GM18909 (cell line): Measurements from ENCODE around the gene VPS54.

Source experiments
- ATAC-seq: cut with Tn5 transposase; IDR thresholded peaks from one replicate; pipeline ENCODE4 v1.9.1; 2021; ENCODE audit warnings: mild to moderate bottlenecking; ENCODE audit not compliant: unreplicated experiment, poor library complexity

The VPS54 gene

GRCh38 chr2:64024259-64024949 lies 5.2 kb upstream of the VPS54 start:
- no peak for ATAC-seq

- ATAC-seq = no peak
These were observed 4.4 kb upstream of the VPS54 start for GRCh38 chr2:64023485-64024258.

GRCh38 chr2:64021578-64021977 lies 2.4 kb upstream of the VPS54 start:
- no peak for ATAC-seq

- no peak for ATAC-seq
These were observed 824 bp upstream of the VPS54 start for GRCh38 chr2:64019975-64020528.

GRCh38 chr2:64018701-64019082 lies 536 bp downstream of the VPS54 start:
- ATAC-seq = peak; percentile 58

GRCh38 chr2:64017811-64018700 lies 1.2 kb downstream of the VPS54 start:
- no peak for ATAC-seq

- ATAC-seq = no peak
These were observed 3.3 kb downstream of the VPS54 start for GRCh38 chr2:64015898-64016297.

GRCh38 chr2:64015391-64015790 lies 3.8 kb downstream of the VPS54 start:
- no peak for ATAC-seq

- ATAC-seq = no peak
These were observed 4.6 kb downstream of the VPS54 start for GRCh38 chr2:64014628-64015027.

GRCh38 chr2:64013053-64013452 lies 6.2 kb downstream of the VPS54 start:
- no peak for ATAC-seq

GRCh38 chr2:64012115-64012514 lies 7.1 kb downstream of the VPS54 start:
- ATAC-seq = no peak

GRCh38 chr2:64008434-64009009 lies 10.7 kb downstream of the VPS54 start:
- ATAC-seq = no peak

GRCh38 chr2:64007924-64008323 lies 11.3 kb downstream of the VPS54 start:
- no peak for ATAC-seq

- no peak for ATAC-seq
These were observed 13.4 kb downstream of the VPS54 start for GRCh38 chr2:64005707-64006356.

GRCh38 chr2:64003239-64003638 lies 16.0 kb downstream of the VPS54 start:
- no peak for ATAC-seq

GRCh38 chr2:64001382-64002101 lies 17.7 kb downstream of the VPS54 start:
- ATAC-seq = no peak

GRCh38 chr2:64000630-64001381 lies 18.4 kb downstream of the VPS54 start:
- ATAC-seq = no peak

- no peak for ATAC-seq
These were observed 20.2 kb downstream of the VPS54 start for GRCh38 chr2:63999049-63999448.
